Measurements from ENCODE around the gene RPA4. TPM values are rescaled to one million over a fixed set of nuclear protein-coding genes. Genes with fewer than 3 reads are reported as not detected.
"Not testable (repeated sequence)": the region's sequence is repeated elsewhere in the genome, so short reads cannot be mapped to it uniquely, and the experiment has no call there.

RPA4 gene
- total and polyA plus RNA-seq, 4 donors: 0.18 to 9.8 (median 0.90) TPM

DNA sequence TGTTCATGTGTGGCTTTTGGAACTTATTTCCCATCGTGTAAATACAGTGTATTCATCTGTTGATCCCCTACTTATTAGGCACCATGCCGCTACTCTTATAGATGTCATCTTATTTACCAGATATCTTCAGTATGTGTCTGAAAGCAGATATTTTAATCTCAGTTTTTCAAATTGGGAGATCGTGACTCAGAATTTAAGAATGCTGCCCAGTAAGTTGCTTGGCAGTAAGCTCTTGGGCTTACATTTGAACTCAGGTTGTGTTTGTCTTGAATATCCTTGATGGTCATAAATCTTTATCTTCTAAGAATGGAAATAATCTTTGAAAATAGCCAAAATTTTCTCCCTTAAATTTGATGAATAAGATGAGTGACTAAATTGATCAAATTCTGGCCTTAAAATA, 45.9 kb upstream of the RPA4 start:
- no peak overlapping the region for H3K9ac ChIP-seq (ENCODE audit: insufficient read depth in 1 of 2, low read length in 2 of 2)
- TF ChIP-seq, protein P1, sequence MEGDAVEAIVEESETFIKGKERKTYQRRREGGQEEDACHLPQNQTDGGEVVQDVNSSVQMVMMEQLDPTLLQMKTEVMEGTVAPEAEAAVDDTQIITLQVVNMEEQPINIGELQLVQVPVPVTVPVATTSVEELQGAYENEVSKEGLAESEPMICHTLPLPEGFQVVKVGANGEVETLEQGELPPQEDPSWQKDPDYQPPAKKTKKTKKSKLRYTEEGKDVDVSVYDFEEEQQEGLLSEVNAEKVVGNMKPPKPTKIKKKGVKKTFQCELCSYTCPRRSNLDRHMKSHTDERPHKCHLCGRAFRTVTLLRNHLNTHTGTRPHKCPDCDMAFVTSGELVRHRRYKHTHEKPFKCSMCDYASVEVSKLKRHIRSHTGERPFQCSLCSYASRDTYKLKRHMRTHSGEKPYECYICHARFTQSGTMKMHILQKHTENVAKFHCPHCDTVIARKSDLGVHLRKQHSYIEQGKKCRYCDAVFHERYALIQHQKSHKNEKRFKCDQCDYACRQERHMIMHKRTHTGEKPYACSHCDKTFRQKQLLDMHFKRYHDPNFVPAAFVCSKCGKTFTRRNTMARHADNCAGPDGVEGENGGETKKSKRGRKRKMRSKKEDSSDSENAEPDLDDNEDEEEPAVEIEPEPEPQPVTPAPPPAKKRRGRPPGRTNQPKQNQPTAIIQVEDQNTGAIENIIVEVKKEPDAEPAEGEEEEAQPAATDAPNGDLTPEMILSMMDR (IDR thresholded peaks at IDR 0.05; ENCODE audit: control extremely low read depth, extremely low read depth): no peak
- no peak overlapping the region for H3K4me3 ChIP-seq
- H3K4me1 ChIP-seq (ENCODE audit: control insufficient read depth in 5 of 5, insufficient read depth in 5 of 5, low read length in 5 of 5): no peaks in the 10 kb centered on the region
- no peaks in the 10 kb centered on the region for H3K36me3 ChIP-seq (ENCODE audit: control insufficient read depth in 4 of 4, insufficient read depth in 4 of 4, low read length in 4 of 4)
- WGBS, 2 donors: 80 to 95% methylated on average over 3 of the region's 3 CpGs
- peaks cover 0 to 15% (median 0%) of the 10 kb centered on the region in 3 donors for H3K27me3 ChIP-seq (ENCODE audit: control insufficient read depth in 3 of 3, insufficient read depth in 3 of 3, low read length in 2 of 3)
- ATAC-seq (ENCODE audit: insufficient read depth, low FRiP score) (no peak), DNase-seq (no peak)
- no peak overlapping the region for H3K27ac ChIP-seq (ENCODE audit: low read depth in 1 of 2, low read length in 1 of 2)
- H3K9me3 ChIP-seq (ENCODE audit: control insufficient read depth in 4 of 4, insufficient read depth in 3 of 4, low read length in 3 of 4): no peaks in the 10 kb centered on the region

DNA sequence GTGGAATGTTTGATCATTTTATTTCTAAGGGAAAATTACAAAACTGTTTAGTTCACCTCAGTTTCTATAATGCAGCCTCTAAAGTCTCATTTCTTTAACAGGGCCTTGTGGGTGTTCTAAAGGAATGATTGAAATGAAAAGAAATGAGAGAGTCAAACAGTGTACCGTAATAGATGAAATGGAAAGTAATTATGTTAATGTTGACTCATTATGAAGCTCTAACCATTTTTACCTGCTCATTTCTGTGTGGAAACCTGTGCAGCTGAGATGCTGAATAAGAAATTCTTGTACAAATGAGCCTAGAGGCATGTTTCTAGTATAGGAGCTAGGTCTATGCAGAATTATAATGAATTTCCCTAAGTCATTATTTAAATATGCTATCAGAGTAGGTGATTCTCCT, 45.2 kb upstream of the RPA4 start:
- H3K4me1 ChIP-seq (ENCODE audit: control insufficient read depth in 5 of 5, insufficient read depth in 5 of 5, low read length in 5 of 5): no peaks in the 10 kb centered on the region
- H3K9ac ChIP-seq (ENCODE audit: insufficient read depth in 1 of 2, low read length in 2 of 2): no peak overlapping the region
- ATAC-seq (ENCODE audit: insufficient read depth, low FRiP score) (no peak), DNase-seq (no peak)
- H3K27ac ChIP-seq (ENCODE audit: low read depth in 1 of 2, low read length in 1 of 2): no peak overlapping the region
- no peaks in the 10 kb centered on the region for H3K36me3 ChIP-seq (ENCODE audit: control insufficient read depth in 4 of 4, insufficient read depth in 4 of 4, low read length in 4 of 4)
- H3K9me3 ChIP-seq (ENCODE audit: control insufficient read depth in 4 of 4, insufficient read depth in 3 of 4, low read length in 3 of 4): no peaks in the 10 kb centered on the region
- H3K4me3 ChIP-seq: no peak overlapping the region
- 83 to 90% methylated on average over 1 of the region's 1 CpG for WGBS, 2 donors
- TF ChIP-seq, protein P1 (IDR thresholded peaks at IDR 0.05; ENCODE audit: control extremely low read depth, extremely low read depth): no peak
- H3K27me3 ChIP-seq (ENCODE audit: control insufficient read depth in 3 of 3, insufficient read depth in 3 of 3, low read length in 2 of 3): peaks cover 0 to 17% (median 0%) of the 10 kb centered on the region in 3 donors

DNA sequence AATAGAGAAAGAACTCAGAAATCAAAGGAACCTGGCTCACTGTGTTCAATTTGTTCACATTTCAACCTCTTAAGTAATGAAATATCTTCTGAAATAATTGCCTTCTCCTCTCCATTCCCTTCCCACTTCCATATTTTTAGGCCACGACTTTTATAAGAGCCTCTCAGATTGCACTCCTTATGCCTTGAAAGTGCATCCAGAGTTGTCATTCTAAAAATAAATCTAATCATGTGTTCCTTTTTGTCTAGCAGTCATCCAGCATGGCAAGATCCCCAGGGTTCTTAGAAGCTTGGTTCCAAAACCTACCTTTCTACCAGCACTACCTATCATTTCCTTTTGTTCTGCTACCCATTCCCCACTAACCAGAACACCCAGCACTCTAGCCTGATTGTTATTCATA, 42.4 kb upstream of the RPA4 start:
- ATAC-seq (ENCODE audit: insufficient read depth, low FRiP score): no peak
- Histone ChIP-seq H3K4me3 (no peak overlapping the region), H3K9me3 (ENCODE audit: control insufficient read depth in 4 of 4, insufficient read depth in 3 of 4, low read length in 3 of 4) (no peaks in the 10 kb centered on the region), H3K27ac (ENCODE audit: low read depth in 1 of 2, low read length in 1 of 2) (no peak overlapping the region), H3K4me1 (ENCODE audit: control insufficient read depth in 5 of 5, insufficient read depth in 5 of 5, low read length in 5 of 5) (no peaks in the 10 kb centered on the region), H3K9ac (ENCODE audit: insufficient read depth in 1 of 2, low read length in 2 of 2) (no peak overlapping the region), H3K27me3 (ENCODE audit: control insufficient read depth in 3 of 3, insufficient read depth in 3 of 3, low read length in 2 of 3) (peaks cover 0 to 14% (median 0%) of the 10 kb centered on the region in 3 donors), H3K36me3 (ENCODE audit: control insufficient read depth in 4 of 4, insufficient read depth in 4 of 4, low read length in 4 of 4) (no peaks in the 10 kb centered on the region)
- no peak for DNase-seq
- WGBS, 2 donors: 69 to 73% methylated on average over 1 of the region's 1 CpG
- TF ChIP-seq, protein P1 (IDR thresholded peaks at IDR 0.05; ENCODE audit: control extremely low read depth, extremely low read depth): no peak

DNA sequence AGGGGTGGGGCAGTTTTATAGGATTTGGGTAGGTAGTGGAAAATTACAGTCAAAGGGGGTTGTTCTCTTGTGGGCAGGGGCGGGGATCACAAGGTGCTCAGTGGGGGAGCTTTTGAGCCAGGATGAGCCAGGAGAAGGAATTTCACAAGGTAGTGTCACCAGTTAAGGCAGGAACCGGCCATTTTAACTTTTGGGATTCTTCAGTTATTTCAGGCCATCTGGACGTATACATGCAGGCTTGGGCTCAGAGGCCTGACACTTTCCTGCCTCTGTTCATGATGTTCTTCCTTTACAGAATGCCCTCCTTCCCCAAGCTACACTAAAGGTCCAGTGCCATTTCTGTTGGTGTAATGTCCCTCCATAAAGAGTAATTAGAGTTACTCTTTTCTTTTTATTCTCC, 41.8 kb upstream of the RPA4 start:
- not testable (repeated sequence) for H3K9ac ChIP-seq (ENCODE audit: insufficient read depth in 1 of 2, low read length in 2 of 2); DNase-seq; H3K27ac ChIP-seq (ENCODE audit: low read depth in 1 of 2, low read length in 1 of 2); H3K36me3 ChIP-seq (ENCODE audit: control insufficient read depth in 4 of 4, insufficient read depth in 4 of 4, low read length in 4 of 4); H3K4me3 ChIP-seq; H3K9me3 ChIP-seq (ENCODE audit: control insufficient read depth in 4 of 4, insufficient read depth in 3 of 4, low read length in 3 of 4); H3K4me1 ChIP-seq (ENCODE audit: control insufficient read depth in 5 of 5, insufficient read depth in 5 of 5, low read length in 5 of 5); ATAC-seq (ENCODE audit: insufficient read depth, low FRiP score)
- 62 to 90% methylated on average over 2 to 3 of the region's 3 CpGs for WGBS, 2 donors
- peaks cover 0 to 14% (median 0%) of the 10 kb centered on the region in 3 donors for H3K27me3 ChIP-seq (ENCODE audit: control insufficient read depth in 3 of 3, insufficient read depth in 3 of 3, low read length in 2 of 3)
